IPS DF 4.7 (cell line): ENCODE data around the gene TSR3.

Source experiments
- DNase-seq: peaks from one replicate; pipeline ENCODE4 v3.0.0-alpha.2; 2013; ENCODE audit warnings: low spot score; ENCODE audit errors: extremely low read depth

TSR3 gene

DNA sequence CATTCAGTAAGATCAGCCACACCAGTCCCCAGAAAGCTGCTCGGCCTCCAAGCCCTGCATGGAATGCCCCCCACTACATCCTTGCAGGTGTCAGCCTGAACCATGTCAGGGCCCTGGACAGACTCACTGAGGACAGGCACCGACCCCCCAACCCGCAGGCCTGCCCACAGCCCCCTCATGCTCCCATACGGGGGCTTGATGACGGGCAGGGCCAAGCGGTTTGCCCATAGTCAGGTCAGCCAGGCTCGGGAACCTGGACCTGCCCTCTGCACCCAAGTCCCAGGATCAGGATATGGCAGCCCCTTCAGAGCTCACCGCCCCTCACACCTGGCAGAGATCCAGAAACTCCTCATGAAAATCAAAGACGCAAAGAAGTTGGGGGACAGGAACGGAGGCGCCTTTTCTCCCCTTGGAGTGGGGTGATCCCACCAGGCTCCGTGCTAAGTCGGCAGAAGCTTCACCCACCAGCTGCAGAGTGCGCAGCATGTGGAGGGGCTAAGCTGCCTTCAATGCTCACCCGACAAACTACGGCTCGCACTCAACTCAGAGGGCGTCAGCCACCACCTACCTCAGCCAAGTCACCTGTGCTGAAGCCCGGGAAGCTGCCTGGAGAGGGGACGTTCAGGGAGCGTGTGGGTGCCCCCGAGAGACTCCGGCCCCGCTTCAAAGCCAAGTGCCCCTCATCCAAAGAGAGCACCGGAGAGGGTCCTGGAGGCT lies 26.6 kb upstream of the TSR3 start:
- DNase-seq, result no peak

DNA sequence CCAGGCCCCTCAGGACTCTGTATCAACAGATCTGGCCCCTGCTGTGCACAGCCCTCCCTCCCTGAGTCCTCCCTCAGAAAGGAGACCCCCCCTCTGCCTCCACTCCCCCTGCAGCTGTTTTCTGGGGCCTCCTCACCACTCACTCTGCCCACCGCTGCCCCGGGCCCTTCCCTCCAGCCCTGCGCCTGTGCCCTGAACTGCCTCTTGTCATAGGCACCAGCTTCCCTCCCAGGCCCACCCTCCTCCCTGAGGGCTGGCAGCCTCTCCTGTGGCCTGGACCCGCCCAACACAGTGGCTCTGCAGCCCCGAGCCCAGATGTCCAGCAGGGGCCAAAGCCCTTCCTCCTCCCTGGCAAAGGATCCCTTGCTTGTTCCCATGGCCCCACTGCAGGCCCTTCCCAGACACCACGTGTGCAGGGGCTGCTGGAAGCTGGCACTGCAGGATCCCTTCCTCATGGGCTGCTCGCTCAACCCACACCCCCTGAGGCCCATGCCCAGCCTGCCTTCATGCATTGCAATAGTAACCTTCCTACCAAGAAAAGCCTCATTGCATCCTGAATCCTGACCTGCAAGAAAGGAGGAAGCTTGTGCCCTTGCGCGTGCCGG lies 25.8 kb upstream of the TSR3 start:
- DNase-seq, result no peak

DNA sequence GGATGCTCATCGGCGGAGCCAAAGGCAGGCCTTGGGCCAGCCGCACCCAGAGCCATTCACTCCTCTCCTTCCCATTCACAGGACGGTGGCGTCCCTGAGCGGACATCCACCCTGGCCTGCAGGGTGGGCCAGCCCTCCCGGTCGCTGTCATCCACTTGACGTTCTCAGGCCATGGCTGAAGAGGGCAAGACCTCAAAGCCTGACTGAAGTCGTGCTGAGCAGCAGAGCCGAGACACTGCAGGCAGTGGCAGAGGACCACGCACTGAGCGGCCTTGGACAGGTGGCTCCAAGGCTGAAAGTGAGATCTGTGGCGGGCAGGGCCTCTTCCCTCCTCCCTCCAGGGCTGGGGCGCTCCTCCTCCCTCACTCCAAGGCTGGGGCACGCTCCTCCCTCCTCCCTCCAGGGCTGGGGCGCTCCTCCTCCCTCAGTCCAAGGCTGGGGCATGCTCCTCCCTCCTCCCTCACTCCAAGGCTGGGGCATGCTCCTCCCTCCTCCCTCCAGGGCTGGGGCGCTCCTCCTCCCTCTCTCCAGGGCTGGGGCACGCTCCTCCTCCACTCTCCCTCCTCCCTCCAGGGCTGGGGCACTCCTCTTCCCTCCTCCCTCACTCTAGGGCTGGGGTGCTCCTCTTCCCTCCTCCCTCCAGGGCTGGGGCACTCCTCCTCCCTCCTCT lies 24.2 kb upstream of the TSR3 start:
- no peak for DNase-seq

GRCh38 chr16:1375298-1375640 lies 23.6 kb upstream of the TSR3 start:
- DNase-seq, result no peak

GRCh38 chr16:1374418-1375297 lies 23.0 kb upstream of the TSR3 start:
- DNase-seq, result no peak

- no peak for DNase-seq
Observed at GRCh38 chr16:1372292-1372950, 20.7 kb upstream of the TSR3 start.

GRCh38 chr16:1371054-1371978 lies 19.6 kb upstream of the TSR3 start:
- no peak for DNase-seq

- no peak for DNase-seq
Observed at GRCh38 chr16:1367486-1368174, 16.0 kb upstream of the TSR3 start.

- no peak for DNase-seq
Observed at GRCh38 chr16:1366712-1367299, 15.1 kb upstream of the TSR3 start.

DNA sequence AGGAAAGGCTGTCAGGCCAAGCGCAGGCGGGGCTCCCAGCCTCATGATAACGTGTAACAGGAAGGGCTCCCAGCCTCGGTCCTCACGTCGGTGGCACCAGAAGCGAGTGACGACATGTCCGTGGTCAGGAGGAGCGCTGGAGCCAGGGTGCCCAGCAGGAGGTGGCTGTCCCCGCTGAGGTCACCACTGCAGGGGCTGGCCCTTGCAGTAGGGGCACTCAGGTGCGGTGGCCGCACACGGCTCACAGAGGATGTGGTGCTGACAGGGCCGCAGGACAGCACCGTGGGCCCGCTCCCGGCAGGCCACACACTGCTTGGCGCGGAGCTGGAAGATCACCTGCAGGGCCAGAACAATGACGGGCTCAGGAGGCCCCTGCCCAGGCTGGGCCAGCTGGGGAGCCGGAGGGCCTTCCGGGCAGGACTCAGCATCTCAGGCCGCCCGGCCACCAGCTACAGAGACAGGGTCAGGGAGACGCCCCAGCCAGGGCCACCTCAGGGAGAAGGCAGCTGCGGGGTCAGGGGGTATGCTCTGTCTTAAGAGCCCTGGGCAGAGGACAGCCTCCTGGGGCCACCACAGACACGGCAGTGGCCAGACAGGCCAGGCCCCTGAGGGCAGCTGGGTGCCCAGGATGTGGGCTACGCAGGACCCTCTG lies 14.5 kb upstream of the TSR3 start:
- no peak for DNase-seq

GRCh38 chr16:1364510-1364909 lies 12.8 kb upstream of the TSR3 start:
- DNase-seq, result no peak

- no peak for DNase-seq
Observed at GRCh38 chr16:1363501-1364041, 11.9 kb upstream of the TSR3 start.

DNA sequence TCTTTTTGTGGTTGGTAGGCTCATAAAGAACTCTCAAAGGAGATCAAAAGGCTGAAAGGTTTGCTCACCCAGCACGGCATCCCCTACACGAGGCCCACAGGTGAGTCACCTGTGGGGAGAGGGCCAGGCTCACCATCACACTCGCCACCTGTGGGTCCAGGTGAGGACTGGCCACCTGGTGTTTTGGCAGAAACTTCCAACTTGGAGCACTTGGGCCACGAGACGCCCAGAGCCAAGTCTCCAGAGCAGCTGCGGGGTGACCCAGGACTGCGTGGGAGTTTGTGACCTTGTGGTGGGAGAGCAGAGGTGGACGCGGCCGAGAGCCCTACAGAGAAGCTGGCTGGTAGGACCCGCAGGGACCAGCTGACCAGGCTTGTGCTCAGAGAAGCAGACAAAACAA lies 11.1 kb upstream of the TSR3 start:
- no peak for DNase-seq

- no peak for DNase-seq
Observed at GRCh38 chr16:1361685-1362360, 10.1 kb upstream of the TSR3 start.

GRCh38 chr16:1357906-1358566 lies 6.4 kb upstream of the TSR3 start:
- DNase-seq, result no peak

DNA sequence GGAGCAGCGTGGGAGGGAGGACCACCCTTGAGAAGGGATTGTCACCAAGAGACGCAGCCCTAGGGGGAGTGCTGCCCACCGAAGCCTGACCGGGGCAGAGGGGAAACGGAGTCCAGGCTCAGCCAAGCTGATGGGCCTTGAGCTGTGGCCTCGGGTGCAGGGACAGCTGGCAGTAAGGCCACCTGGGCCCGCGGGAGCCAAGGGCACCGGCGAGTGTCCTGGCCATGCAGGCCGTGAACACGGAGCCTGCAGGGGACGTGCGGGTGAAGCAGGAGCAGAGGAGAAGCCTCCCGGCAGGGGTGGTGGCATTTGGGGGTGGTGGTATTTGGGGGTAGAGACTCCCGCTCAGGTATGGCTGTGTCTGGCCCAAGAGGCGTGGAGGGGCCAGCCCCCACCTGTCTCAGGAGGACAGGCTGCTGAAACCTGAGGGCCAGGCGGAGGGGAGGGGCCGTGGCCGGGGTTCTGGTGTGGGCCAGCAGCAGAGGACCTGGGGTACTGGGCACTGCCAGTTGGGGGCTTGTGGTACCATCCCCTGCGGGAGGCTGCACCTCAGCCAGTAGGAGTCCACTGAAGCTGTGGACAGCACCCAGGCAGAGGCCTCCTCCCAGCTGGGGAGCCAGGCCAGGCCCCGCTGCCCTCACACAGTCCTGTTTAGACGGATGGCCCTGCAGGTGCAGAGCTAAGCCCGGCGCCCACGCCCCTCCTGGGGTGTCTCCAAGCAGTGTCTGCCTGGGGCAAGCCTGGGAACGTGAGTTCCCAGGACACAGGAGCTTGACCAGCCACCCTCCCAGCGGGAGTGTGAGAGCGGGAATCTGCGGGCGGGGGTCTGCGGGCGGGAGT lies 4.6 kb upstream of the TSR3 start:
- DNase-seq, result no peak

- DNase-seq, result no peak
Observed at GRCh38 chr16:1355591-1355990, 3.9 kb upstream of the TSR3 start.
